Measurements from ENCODE around the gene MAP2K3. TPM values are rescaled to one million over a fixed set of nuclear protein-coding genes. Genes with fewer than 3 reads are reported as not detected.

The MAP2K3 gene
- total RNA-seq, 1 donor from 2014 or later, result 149 TPM

- Mint-ChIP-seq H3K4me3 (ENCODE audit: low read depth) (no peak overlapping the region), H3K27me3 (ENCODE audit: low read depth) (peaks cover 2% of the 10 kb centered on the region), H3K36me3 (ENCODE audit: low read depth) (no peaks in the 10 kb centered on the region), H3K9me3 (no peaks in the 10 kb centered on the region), H3K27ac (no peak overlapping the region), H3K4me1 (ENCODE audit: low read depth) (no peaks in the 10 kb centered on the region)
- intact Hi-C loops (cut with micrococcal nuclease), result no loop called here
- no peak for DNase-seq (ENCODE audit: low spot score)
Observed at GRCh38 chr17:21356537-21357127, 72.1 kb downstream of the MAP2K3 start.

- Mint-ChIP-seq H3K27ac (no peak overlapping the region), H3K27me3 (ENCODE audit: low read depth) (peaks cover 2% of the 10 kb centered on the region), H3K9me3 (no peaks in the 10 kb centered on the region), H3K4me3 (ENCODE audit: low read depth) (no peak overlapping the region), H3K4me1 (ENCODE audit: low read depth) (no peaks in the 10 kb centered on the region), H3K36me3 (ENCODE audit: low read depth) (no peaks in the 10 kb centered on the region)
- DNase-seq (ENCODE audit: low spot score), result no peak
- intact Hi-C loops (cut with micrococcal nuclease), result no loop called here
Observed at GRCh38 chr17:21357281-21357680, 72.8 kb downstream of the MAP2K3 start.

DNA sequence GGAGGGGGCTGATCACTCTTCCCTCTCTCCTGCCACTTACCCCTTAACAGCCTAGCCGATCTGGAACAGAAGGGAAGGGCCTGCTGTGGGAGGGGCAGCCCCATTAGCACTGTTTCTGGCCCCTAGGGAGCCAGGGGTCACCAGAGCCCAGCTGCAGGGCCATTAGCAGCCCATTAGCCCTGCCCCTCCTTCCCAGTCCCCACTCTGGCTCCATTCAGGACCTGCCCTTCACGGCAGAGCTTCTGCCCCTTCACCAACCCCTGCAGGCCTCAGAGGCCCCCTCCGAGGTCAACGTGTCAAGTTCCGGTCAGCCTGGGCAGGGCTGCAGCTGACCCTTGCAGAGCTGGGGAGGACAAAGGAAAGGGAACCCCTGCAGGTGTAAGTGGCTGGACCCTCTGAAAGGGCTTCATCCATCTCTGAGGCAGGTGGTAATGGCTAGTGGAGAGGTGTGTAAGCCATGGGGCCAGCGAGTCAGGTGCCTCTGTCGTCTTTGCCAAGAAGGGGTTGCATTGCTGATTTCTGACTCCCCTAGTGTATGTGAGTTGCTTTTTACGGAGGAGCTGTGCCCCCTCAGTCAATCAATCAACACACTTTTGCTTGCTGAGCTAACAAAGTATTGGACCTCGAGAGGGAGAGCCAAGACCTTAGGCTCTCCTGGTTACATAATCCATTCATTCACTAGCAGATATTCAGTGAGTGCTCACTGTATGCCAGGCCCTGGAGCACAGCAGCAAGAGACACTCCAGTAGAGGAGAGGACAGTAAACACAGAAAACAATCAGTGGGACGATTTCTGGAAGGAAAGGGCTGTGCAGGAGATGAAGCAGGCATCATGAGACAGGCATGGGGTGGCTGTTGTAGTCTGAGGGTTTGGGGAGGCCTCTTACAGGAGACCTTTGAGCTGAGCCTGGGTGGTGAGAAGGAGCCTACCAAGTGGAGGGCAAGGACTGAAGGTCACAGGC, 73.5 kb downstream of the MAP2K3 start:
- Mint-ChIP-seq H3K36me3 (ENCODE audit: low read depth) (no peaks in the 10 kb centered on the region), H3K4me1 (ENCODE audit: low read depth) (no peaks in the 10 kb centered on the region), H3K9me3 (no peaks in the 10 kb centered on the region), H3K27ac (no peak overlapping the region), H3K27me3 (ENCODE audit: low read depth) (peaks cover 2% of the 10 kb centered on the region), H3K4me3 (ENCODE audit: low read depth) (no peak overlapping the region)
- DNase-seq (ENCODE audit: low spot score), result no peak
- intact Hi-C loops (cut with micrococcal nuclease), result no loop called here

DNA sequence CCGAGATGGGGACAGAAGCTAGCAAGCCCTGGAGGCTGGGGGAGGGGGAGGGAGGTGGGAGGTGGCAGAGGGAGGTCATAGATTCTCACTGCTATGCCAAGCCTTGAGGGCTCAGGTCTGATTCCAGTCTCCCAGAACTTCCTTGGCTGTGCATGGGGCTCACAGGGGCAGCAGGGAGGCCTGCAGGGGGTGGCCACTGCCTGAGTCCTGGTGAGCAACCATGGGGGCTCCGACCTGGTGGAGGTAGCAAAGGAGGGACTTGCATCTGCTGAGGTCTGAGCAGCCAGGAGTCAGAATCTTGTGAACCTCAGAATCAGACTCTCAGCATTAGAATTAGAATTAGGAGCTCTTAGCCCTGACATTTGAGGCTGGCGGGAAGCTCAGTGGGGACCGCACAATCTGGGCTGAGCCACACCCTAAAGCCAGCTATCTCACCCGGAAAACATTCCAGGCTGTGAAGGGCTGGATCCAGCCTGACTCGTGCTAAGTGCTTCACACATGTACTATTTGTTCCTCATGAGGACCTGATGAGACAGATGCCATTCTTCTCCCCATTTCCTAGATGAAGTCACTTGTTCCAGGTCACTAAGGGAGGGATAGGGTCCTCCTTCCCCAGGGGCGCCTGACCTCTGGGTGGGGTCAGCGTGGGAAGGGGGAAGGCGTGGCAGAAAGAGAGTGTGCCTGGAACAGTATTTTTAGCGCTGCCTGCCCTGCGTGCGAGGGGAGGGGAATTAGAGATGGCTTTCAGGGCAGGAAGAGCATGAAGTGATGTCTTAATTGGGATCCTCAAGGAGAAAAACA, 74.4 kb downstream of the MAP2K3 start:
- peaks cover 2% of the 10 kb centered on the region for H3K27me3 Mint-ChIP-seq (ENCODE audit: low read depth)
- H3K9me3 Mint-ChIP-seq, result no peaks in the 10 kb centered on the region
- no peaks in the 10 kb centered on the region for H3K36me3 Mint-ChIP-seq (ENCODE audit: low read depth)
- no peaks in the 10 kb centered on the region for H3K4me1 Mint-ChIP-seq (ENCODE audit: low read depth)
- no peak overlapping the region for H3K27ac Mint-ChIP-seq
- no peak overlapping the region for H3K4me3 Mint-ChIP-seq (ENCODE audit: low read depth)
- intact Hi-C loops (cut with micrococcal nuclease), result no loop called here
- DNase-seq (ENCODE audit: low spot score), result no peak

DNA sequence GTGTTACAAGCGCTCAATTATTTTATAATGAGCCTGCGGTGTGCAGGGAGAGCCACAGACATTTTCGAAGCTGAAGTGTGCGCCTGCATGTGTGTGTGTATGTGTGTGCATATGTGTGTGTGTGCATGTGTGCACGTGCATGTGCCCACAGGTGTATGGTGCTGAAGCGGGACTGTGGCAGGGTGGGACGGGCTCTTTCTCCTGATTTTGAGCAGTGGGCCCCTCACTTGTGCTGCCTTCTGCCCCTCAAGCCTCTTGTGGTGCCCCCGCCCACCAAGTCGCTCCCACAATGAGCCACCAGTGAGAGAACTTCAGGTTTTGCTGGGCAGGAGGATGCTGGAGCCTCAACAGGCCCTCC, 75.0 kb downstream of the MAP2K3 start:
- no peak for DNase-seq (ENCODE audit: low spot score)
- intact Hi-C loops (cut with micrococcal nuclease), result no loop called here
- Mint-ChIP-seq H3K27me3 (ENCODE audit: low read depth) (peaks cover 2% of the 10 kb centered on the region), H3K9me3 (no peaks in the 10 kb centered on the region), H3K27ac (no peak overlapping the region), H3K36me3 (ENCODE audit: low read depth) (no peaks in the 10 kb centered on the region), H3K4me1 (ENCODE audit: low read depth) (no peaks in the 10 kb centered on the region), H3K4me3 (ENCODE audit: low read depth) (no peak overlapping the region)

DNA sequence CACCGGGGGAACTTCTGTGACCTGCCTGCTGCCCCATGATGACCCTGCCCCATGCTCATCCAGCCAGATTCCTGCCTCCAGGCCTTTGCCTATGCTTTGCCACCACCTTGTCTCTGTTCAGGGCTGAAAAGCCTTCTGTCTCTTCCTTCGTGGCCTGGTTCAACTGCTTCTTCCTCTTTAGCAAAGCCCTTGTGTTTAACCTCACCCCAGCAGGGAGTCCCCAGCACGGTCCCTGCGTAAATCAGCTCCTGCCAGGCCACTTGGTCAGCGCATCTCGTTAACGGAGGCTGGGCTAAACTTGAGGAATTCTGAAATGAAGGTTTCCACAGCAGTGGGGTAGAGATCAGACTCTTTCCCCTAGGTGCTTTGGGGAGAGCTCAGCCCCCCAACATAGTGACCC, 75.5 kb downstream of the MAP2K3 start:
- no peaks in the 10 kb centered on the region for H3K4me1 Mint-ChIP-seq (ENCODE audit: low read depth)
- H3K36me3 Mint-ChIP-seq (ENCODE audit: low read depth), result no peaks in the 10 kb centered on the region
- no peaks in the 10 kb centered on the region for H3K9me3 Mint-ChIP-seq
- no peak overlapping the region for H3K27ac Mint-ChIP-seq
- peaks cover 2% of the 10 kb centered on the region for H3K27me3 Mint-ChIP-seq (ENCODE audit: low read depth)
- intact Hi-C loops (cut with micrococcal nuclease), result no loop called here
- H3K4me3 Mint-ChIP-seq (ENCODE audit: low read depth), result no peak overlapping the region
- no peak for DNase-seq (ENCODE audit: low spot score)

GRCh38 chr17:21361020-21361809, 76.7 kb downstream of the MAP2K3 start:
- Mint-ChIP-seq H3K9me3 (no peaks in the 10 kb centered on the region), H3K36me3 (ENCODE audit: low read depth) (no peaks in the 10 kb centered on the region), H3K4me3 (ENCODE audit: low read depth) (no peak overlapping the region), H3K4me1 (ENCODE audit: low read depth) (no peaks in the 10 kb centered on the region), H3K27ac (no peak overlapping the region), H3K27me3 (ENCODE audit: low read depth) (peaks cover 2% of the 10 kb centered on the region)
- intact Hi-C loops (cut with micrococcal nuclease), result no loop called here
- no peak for DNase-seq (ENCODE audit: low spot score)

- no peak for DNase-seq (ENCODE audit: low spot score)
- H3K9me3 Mint-ChIP-seq, result no peaks in the 10 kb centered on the region
- no peak overlapping the region for H3K27ac Mint-ChIP-seq
- no peak overlapping the region for H3K4me3 Mint-ChIP-seq (ENCODE audit: low read depth)
- no peaks in the 10 kb centered on the region for H3K4me1 Mint-ChIP-seq (ENCODE audit: low read depth)
- H3K36me3 Mint-ChIP-seq (ENCODE audit: low read depth), result no peaks in the 10 kb centered on the region
- intact Hi-C loops (cut with micrococcal nuclease), result no loop called here
- peaks cover 2% of the 10 kb centered on the region for H3K27me3 Mint-ChIP-seq (ENCODE audit: low read depth)
Observed at GRCh38 chr17:21362331-21362931, 77.9 kb downstream of the MAP2K3 start.

- Mint-ChIP-seq H3K27ac (no peak overlapping the region), H3K36me3 (ENCODE audit: low read depth) (no peaks in the 10 kb centered on the region), H3K4me1 (ENCODE audit: low read depth) (no peaks in the 10 kb centered on the region), H3K4me3 (ENCODE audit: low read depth) (no peak overlapping the region), H3K27me3 (ENCODE audit: low read depth) (peaks cover 2% of the 10 kb centered on the region), H3K9me3 (no peaks in the 10 kb centered on the region)
- intact Hi-C loops (cut with micrococcal nuclease), result no loop called here
- no peak for DNase-seq (ENCODE audit: low spot score)
Observed at GRCh38 chr17:21363776-21364642, 79.5 kb downstream of the MAP2K3 start.
